Eye (tissue), 1 donor: ENCODE data around the gene ARHGAP32.

Experiments used
- DNase-seq: peaks from one replicate; pipeline ENCODE4 v3.0.0-alpha.2; 2015

The ARHGAP32 gene

DNA sequence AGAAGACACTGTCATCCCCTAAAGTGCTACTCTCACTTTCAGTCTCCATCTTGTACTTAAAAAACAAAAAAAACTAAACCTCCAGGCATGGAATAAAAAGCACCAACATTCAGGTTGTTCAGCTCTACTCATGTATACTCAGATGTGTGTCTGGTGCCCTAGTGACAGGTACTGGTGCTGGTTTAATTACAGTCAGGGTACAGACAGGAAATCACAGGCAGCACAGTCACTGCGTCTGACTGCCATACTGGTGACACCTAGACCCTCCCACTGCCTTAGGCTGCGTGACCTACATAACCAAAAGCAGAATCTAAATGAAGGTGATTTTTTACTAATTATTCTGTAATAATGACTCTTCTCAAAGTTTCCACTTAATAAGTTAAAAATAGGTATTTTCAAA, at the start of gene ARHGAP32:
Gene ARHGAP32, minus strand, starts transcription at position 176 of the 400 bp plus-strand sequence. Its CDS starts 127 bp downstream, at position 49.
- peak; percentile 15 for DNase-seq

DNA sequence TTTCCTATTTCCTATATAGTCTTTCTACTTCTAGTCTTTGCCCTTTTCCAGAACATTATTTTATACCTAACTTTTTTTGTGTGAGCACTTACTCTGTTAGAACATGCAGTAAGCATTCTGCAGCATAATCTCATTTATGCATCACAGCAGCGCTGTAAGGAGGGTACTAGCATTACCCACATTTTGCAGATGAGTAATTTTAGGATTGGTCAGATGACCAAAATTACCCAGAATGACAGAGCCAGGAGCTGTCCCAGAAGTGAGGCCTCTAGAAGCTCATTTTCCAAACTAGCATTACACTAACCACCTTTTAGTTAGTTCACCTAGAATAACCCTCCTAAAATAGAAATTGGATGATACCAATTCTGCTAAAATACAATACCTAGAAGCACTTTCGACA, 47.1 kb upstream of the ARHGAP32 start:
- no peak for DNase-seq

DNA sequence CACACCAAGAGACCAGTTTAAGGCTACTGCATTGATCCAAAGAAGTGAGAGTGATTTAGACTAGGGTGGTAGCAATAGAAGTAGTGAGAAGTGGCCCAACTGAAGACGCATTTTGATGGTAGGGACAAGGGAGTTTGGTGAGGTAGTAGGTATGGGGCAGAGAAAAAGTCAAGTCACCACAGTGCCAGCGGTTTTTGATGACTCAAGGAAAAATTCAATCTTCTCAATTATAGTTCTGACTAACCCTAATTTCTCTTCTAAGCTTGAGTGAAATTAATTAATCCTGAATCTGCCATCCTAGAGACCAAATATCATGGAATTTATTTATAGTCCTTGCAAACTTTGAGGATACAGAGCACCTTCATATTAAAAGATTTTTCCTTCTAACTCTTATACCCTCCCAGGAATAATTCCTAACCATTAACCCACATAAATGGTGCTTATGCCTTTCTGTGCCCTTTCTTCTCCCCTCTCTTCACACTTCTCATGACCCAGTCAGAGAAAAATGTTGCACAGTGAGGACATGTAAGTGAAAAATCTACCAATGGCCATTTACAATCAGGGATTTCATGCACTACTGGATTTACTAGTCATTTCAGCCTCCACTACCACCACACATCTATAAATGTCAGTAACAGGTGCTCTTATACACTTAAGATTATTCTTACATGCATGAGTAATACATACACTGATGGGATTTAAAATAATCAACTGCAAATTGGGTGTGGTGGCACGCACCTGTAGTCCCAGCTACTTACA, 45.9 kb upstream of the ARHGAP32 start:
- no peak for DNase-seq

DNA sequence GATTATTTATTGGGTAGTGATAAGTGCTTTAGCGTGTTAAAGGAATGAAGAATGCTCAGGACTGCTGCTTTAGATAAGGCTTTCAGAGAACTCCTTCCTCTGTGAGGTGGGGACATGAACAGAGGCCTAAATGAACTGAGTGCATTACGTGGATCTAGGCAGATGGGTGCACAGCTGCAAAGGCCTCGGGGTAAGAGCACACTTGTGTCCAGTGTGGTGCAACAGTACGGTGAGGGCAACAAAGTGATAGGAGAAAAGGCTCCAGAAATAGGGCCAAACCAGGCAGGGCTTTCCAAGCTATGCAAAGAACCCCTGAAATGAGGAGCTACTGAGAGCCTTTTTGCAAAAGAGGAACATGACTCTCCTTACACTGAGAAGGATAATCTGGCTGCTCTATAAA, 45.3 kb upstream of the ARHGAP32 start:
- DNase-seq = no peak

DNA sequence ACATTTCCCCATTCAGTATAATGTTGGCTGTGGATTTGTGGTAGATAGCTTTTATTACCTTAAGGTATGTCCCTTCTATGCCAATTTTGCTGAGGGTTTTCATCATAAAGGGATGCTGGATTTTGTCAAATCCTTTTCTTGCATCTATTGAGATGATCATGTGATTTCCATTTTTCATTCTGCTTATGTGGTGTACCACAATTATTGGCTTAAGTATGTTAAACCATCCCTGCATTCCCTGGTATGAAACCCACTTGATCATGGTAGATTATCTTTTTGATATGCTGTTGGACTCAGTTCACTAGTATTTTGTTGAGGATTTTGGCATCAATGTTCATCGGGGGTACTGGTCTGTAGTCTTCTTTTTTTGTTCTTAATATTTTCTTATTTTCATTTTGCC, 44.7 kb upstream of the ARHGAP32 start:
- DNase-seq = no peak

DNA sequence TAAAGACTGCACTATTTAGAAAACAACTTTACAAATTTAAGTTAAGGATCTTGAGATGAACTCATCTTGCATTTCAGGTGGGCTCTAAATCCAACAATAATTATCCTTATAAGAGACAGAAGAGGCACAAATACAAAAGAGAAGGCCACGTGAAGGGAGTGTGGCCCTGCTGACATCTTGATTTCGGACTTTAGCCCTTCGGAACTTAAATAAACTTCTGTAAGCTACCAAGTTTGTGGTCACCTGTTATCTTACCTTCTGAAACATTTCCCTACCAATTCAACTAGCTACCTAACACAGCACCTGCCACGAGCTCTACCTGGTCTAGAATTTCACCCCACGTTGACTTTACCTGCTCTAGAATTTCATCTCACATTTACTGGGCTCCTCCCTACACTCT, 42.9 kb upstream of the ARHGAP32 start:
- DNase-seq = no peak

DNA sequence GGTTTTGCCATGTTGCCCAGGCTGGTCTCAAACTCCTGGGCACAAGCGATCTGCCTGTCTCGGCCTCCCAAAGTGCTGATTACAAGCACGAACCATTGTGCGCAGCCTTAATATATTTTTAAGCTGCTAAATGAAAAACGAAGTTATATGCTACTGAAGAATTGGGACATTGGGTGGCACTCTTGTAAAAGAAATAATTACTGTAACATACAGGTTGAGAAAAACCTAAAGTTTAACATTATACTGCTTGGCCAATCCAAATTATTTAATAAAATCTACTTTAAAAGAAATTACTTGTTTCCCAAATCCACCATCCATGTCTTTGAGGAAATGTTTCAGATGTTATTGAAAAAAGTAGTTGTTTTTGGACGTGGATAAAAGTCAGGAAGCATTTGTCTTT, 37.9 kb upstream of the ARHGAP32 start:
- no peak for DNase-seq

DNA sequence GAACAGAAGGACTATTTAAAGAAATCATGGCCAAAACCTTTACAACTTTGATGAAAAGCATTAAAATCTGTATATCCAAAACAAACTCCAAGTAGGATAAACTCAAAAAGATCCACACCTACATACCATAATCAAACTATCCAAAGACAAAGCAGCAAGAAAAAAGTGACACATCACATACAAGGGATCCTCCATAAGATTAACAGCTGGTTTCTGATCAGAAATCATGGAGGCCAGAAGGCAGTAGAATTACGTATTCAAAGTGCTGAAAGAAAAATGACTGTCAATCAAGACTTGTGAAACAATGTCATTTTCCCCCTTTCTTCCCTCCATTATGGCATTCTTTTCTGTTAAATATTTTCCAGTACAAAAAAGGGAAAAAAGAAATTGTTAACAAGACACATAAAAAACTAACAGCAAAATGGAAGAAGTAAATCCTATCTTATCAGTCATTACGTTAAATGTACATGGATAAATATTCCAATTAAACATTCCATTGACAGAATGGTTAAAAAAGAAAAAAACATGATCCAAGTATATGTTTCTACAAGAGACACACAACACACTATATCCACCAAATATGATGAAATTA, 34.2 kb upstream of the ARHGAP32 start:
- DNase-seq = no peak

DNA sequence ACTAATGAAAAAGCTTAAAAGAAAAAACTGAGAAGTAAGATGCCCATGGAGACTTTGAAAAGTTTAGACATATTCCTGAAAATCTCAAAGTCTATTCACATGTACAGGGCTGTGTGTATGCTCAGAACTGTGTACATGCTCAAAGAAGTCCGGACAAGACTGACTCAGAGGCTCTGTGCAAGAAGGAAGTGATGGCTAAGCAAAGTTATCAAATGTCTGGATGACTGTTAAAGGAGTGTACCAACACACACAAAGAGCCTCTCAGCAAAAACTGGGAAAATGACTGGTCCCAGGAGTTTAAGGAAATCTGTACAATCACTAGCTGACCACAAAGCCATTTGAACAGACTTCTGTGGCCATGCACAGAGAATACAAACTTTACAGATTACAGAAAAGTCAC, 33.1 kb upstream of the ARHGAP32 start:
- no peak for DNase-seq

DNA sequence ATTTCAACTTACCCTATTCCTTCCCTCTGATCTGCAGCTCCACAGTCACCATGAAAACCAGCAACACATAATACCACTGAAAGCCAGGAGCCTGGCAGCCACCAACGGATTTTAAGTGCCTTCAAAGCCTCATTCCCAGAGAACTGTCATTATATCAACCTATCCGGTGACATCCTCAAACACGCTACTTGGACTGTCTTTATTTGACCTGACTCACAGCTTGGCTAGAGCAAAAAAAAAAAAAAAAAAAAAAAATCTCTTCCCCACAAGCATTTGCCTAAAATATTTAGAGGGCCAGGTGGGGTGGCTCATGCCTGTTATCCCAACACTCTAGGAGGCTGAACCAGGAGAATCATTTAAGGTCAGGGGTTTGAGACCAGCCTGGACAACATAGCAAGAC, 32.4 kb upstream of the ARHGAP32 start:
- DNase-seq = no peak

DNA sequence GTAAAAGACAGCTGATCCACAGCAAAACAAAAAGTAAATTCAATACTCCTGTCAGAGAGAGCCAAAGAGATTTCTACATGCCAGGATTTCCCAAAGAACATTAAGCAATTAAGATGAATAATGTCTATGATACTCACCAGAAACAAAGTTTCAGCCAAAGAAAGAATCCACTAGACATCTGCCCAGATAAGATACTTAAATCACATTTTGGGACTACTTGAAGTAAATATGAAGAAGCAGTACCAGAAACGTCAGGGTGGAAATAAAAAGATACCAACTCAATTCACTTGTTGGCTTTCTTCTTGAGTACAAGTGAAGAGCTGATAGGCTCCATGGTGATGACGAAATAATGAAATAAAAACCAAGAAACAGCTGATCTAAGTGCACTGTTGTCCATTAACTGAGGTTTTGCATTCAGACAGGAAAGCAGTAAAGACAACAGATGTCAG, 31.6 kb upstream of the ARHGAP32 start:
- DNase-seq = no peak

DNA sequence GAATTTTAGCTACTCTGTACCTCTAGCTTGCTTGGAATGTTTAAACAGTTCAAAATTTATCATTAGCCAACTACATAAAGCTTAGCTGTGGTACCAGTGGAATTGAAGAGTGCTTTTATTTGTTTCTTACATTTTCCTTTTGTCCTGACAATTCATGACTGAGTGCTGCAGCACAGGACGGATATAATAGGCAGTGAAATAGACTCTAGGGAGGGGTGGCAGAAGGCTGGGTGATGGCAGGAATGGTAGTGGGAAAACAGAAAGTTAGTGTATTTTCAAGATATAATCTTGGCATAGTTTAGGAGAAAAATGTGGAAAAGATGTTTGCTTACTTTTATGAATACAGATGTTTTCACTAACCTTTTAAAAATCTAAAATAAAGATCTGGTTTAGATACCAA, 31.1 kb upstream of the ARHGAP32 start:
- no peak for DNase-seq

DNA sequence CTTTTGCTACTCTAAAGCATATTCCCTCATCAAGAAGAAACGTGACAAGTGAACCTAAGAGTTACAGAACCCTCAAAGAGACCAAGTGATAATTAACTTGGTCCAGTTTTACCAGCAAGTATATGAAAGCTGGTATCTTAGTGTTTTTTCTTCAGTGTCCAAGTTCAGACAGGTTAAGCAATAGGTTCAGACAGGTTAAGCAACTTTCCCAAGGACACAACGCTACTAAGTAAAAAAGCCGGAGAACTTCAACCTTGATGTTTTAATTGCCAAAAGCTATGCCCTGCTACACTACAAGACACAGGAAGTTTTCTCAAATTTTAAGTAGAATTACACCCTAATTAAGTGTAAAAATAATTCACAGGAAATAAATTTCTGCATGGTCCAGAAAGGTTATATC, 30.0 kb upstream of the ARHGAP32 start:
- DNase-seq = no peak

DNA sequence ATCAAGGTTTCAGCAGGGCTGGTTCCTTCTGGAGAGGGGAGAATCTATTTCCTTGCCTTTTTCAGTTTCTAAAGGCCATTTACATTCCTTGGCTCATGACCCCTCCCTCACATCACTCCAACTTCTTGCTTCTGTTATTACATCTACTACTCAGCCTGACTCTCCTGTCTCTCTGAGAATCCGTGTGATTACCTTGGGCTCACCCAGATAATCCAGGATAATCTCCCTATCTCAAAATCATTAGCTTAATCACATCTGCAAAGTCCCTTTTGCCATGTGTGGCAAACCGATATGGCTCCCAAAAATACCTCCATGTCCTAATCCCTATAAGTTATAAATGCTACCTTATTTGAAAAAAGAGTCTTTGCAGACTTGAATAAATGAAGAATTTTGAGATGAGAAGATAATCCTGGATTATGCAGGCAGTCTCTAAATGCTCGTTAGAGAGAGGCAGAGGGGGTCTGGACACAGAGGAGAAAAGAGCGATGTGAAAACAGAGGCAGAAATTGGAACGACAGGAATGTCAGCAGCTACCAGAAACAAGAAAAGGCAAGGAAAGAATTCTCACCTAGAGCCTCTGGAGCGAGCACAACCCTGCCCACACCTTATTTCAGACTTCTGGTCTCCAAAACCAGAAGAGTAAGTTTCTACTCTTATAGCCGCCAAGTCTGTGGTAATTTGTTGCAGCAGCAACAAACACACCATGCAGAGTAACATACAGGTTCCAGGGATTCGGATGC, 23.6 kb upstream of the ARHGAP32 start:
- DNase-seq = no peak

DNA sequence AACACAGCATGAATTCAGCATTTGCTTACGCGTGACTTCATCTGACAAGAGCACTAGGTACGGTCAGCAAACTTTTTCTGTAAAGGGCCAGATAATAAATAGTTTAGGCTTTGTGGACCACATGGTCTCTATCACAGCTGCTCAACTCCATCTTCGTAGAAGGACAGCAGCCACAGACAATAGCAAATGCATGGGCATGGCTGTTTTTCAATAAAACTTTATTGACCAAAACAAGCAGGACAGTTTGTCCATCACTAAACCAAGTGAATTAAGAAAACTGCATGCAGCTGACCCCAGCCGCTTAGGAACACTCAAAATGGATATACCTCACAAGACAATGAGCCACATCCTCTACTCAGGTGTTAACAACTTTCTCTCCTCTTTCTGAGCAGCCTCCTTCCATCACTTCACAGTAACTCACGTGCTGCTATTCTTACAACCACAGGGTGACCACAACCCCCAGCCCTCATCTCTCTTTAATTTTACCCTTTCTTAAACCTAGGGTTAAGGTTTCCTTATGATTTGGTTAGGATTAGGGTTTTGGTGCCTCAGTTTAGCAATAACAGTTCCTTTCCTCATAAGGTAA, 22.7 kb upstream of the ARHGAP32 start:
- no peak for DNase-seq

DNA sequence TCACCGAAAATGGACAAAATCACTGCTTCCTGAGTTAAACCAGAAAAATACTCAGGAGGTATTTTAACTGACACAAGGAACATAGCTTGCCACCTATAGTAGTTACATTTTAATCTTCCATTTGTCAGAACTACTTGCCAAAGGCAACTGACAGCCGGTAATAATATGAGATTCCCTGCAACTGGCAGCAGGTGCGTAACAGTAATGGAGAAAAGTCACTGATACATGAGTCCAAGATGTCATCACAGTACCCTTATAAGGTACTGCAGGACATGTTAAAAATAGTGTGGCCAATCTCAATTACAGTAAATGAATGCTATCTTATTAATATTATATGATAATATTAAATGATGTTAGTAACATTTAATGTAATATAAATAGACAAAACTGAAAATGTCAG, 21.1 kb upstream of the ARHGAP32 start:
- DNase-seq = no peak

DNA sequence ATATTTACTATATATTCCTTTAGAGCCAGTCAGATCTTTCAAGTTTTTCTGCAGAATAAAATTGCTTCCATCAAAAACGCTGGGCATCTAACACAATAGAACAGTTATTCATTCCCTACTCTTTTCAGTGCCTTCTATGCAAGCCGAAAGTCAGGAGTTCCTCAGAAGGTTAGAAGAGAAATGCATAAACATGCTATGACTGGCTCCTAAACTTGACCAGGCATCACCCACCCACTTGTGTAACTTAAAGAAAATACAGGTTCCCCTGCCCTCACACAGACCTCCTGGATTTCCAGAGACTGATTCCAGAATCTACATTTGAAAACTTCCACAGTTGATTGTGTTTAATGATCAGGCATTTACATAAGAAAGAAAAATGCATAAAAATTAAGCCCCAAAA, 19.3 kb upstream of the ARHGAP32 start:
- no peak for DNase-seq

DNA sequence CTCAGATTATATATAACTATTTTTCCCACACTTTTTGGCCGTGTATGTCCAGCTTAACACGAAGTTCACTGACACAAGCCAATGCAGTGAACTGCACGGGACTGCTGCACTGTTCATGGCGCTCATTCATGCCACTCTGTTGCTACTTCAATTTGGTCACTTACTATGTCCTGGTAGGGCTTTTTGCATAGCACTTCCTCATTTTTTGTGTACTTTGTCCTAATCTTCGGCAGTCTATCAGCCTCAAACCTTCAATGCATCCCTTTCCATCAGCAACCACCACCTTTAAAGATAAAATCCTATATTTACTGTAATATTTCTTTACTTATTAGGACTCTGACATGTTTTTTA, 18.7 kb upstream of the ARHGAP32 start:
- no peak for DNase-seq

DNA sequence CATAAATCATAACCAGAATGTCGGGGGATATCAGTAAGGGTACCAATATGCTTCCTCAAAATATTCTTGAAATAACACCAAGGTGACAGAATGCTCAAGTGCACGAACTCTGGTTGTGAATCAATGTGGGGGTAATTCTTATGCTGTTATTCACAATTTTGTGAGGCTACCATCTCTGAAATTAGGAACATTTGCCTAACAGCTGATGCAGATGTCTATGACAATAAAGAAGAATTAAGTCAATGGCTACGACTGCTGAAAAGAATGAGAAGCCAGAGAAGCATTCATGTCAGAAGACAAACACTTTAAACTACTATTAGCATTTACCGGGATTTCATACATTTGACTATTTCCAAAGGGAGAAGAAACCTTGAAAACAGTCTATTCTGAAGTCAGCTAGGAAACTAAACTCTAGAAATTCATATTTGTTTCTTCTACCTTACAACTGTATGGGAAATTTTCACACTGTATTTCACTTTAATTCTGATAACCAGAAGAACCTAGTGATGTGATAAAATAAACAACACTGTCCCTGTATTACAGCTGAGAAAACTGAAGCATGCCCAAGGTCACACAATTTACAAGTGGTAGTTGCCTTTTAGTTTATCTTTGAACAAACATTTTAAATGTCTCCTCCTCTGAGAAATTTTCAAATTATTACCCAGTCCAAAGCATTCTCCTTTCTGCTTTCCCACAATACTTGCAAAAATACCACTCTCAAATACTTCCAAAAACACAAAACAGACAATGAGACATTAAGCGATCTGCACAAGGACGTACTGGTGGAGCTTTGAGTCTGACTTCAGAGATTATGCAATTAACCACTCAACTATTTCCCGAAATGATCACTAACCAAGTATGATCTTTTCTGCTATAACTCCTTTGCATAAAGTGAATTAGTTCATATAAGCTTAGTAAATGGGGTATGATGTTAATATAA, 18.0 kb upstream of the ARHGAP32 start:
- DNase-seq = no peak

DNA sequence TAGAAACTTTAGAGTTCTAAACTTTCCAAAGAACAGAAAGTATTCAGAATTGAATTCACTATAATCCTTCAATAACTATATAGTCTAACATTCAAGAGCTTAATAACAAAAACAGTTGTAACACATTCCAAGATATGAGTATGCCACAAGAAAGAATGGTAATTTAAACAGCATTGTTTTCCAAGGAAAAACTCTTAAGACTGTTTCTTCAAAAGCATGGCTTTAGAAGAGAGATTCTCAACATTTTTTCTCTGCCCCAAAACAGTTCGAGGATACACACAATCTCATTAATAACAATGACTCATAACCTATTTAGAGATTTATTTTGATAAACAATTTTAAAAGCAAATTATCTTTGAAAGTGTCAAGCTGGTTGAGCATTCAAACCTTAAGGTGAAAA, 16.7 kb upstream of the ARHGAP32 start:
- no peak for DNase-seq

DNA sequence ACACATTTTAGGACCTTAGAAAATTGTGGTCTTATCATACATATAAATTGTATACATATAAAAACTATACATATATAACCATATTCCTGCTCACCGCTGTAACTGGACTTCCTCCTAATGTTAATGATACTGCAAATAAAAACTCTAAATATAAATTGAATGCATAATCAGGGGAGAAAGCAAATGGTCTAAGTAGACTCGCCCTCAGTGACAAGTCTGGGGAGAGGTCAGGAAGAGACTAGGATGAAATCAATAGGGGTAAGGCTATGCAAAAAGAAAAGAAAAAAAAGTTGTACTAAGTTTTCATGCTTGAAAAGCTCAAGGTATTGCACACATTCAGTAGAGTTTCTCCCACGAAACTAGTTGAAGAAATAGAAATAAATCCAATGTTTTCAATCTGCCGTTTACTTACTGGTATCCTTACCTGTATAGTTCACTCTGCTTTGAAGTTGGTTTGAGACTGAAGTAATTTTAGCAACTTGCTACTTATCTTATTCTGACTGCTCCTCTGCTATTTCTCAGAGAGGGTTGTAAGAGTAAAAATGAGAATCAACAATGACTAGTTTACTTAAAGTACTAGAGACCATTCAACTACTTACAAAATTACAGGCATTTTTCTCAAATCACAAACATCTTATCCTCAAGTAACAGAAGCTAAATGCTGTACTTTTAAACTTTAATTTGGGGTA, 12.2 kb upstream of the ARHGAP32 start:
- no peak for DNase-seq

DNA sequence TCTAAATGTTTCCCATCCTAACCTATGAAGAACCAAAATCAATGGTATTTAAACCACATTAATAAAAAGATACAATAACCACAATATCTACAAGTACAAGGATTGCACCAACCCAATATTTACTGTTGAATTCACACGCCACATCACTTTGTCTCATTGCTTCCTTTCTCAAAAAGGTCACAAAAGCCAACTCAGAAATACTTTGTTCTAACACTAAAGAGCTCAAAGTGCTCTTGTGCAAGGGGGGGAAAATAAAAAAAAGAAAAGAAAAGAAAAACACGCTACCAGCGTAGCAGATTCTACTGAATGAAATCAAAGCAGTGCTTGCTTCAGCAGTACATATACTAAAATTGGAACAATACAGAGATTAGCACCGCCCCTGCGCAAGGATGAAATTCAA, 10.5 kb upstream of the ARHGAP32 start:
- DNase-seq = no peak
